Ishikawa (cell line): ENCODE results near the gene CEP112.

Source experiments
- CEBPB ChIP-seq: IDR thresholded peaks from 2 replicates; pipeline ENCODE4 v1.6.1; 2012
- CREB1 ChIP-seq: IDR thresholded peaks from 2 replicates; pipeline ENCODE4 v1.6.1; 2012; ENCODE audit warnings: low read depth
- EGR1 ChIP-seq: IDR thresholded peaks from 2 replicates; pipeline ENCODE4 v1.6.1; 2012
- EP300 ChIP-seq: IDR thresholded peaks from 2 replicates; pipeline ENCODE4 v1.6.1; 2012; ENCODE audit warnings: borderline replicate concordance
- FOXM1 ChIP-seq: IDR thresholded peaks from 2 replicates; pipeline ENCODE4 v1.6.1; 2012; ENCODE audit warnings: low read depth, borderline replicate concordance
- NFIC ChIP-seq: IDR thresholded peaks from 2 replicates; pipeline ENCODE4 v1.6.1; 2012
- RAD21 ChIP-seq: IDR thresholded peaks from 2 replicates; pipeline ENCODE4 v1.6.1; 2012; ENCODE audit warnings: low read depth
- TAF1 ChIP-seq: IDR thresholded peaks from 2 replicates; pipeline ENCODE4 v1.6.1; 2012; ENCODE audit warnings: low read depth, mild to moderate bottlenecking
- TCF12 ChIP-seq: IDR thresholded peaks from 2 replicates; pipeline ENCODE4 v1.6.1; 2012; ENCODE audit warnings: low read depth
- TEAD4 ChIP-seq: IDR thresholded peaks from 2 replicates; pipeline ENCODE4 v1.6.1; 2012
- YY1 ChIP-seq: IDR thresholded peaks from 2 replicates; pipeline ENCODE4 v1.6.1; 2012; ENCODE audit warnings: low read depth
- ZBTB7A ChIP-seq: IDR thresholded peaks from 2 replicates; pipeline ENCODE4 v1.6.1; 2012; ENCODE audit warnings: low read depth
- TF ChIP-seq, protein P1 (sequence below): IDR thresholded peaks from 2 replicates; pipeline ENCODE4 v1.6.1; 2012; ENCODE audit warnings: low read depth, mild to moderate bottlenecking
- TF ChIP-seq, protein P2 (sequence below): IDR thresholded peaks from 2 replicates; pipeline ENCODE4 v1.6.1; 2012
- TF ChIP-seq, protein P3 (sequence below): IDR thresholded peaks from 2 replicates; pipeline ENCODE4 v1.6.1; 2012

Gene CEP112

DNA sequence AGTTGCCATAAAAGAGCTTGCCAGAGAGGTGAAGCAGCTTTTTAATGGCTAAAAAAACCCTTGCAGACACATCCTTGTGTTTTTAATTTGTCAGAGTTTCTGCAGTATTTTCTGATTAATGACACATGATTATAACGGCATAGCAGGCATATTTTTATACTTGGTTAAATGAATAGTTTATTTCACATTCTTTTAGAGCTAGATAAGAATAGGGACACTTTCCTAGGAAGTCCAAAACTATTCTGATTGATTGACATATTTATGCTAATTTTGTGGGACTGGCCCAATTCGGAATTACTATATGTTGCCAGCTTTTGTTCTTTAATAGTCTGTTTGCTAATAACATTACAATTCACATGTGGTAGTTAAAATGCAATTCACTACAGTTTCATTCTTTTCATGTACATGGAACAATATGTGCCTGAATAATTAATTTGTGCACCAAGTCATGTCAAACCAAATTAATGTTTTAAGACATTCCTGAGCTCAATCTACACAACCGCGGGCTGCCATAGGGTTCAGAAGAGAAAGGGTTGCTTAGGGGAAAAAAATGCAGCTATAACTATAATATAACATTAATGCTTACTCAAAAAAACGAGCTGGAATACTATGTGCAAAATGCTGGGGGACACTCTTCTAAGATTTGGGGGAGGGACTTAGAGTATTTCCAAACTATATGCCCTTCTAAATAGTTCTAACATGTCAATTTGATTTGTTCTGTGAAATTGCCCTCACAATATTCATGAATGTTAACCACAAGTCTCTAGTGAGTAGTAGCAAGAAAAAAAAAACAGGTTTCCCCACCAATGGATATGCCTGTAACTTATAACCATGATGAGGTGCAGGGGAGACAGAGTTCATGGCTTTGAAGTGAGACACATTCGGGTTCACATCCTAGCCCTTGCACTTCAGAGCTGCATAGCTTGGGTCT, 305.4 kb downstream of the CEP112 start:
- TF ChIP-seq RAD21, result no peak
- TF ChIP-seq NFIC, result no peak
- no peak for TF ChIP-seq TAF1
- TF ChIP-seq, protein P1, sequence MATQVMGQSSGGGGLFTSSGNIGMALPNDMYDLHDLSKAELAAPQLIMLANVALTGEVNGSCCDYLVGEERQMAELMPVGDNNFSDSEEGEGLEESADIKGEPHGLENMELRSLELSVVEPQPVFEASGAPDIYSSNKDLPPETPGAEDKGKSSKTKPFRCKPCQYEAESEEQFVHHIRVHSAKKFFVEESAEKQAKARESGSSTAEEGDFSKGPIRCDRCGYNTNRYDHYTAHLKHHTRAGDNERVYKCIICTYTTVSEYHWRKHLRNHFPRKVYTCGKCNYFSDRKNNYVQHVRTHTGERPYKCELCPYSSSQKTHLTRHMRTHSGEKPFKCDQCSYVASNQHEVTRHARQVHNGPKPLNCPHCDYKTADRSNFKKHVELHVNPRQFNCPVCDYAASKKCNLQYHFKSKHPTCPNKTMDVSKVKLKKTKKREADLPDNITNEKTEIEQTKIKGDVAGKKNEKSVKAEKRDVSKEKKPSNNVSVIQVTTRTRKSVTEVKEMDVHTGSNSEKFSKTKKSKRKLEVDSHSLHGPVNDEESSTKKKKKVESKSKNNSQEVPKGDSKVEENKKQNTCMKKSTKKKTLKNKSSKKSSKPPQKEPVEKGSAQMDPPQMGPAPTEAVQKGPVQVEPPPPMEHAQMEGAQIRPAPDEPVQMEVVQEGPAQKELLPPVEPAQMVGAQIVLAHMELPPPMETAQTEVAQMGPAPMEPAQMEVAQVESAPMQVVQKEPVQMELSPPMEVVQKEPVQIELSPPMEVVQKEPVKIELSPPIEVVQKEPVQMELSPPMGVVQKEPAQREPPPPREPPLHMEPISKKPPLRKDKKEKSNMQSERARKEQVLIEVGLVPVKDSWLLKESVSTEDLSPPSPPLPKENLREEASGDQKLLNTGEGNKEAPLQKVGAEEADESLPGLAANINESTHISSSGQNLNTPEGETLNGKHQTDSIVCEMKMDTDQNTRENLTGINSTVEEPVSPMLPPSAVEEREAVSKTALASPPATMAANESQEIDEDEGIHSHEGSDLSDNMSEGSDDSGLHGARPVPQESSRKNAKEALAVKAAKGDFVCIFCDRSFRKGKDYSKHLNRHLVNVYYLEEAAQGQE, result no peak
- TF ChIP-seq TEAD4, result no peak
- TF ChIP-seq EP300, result no peak
- TF ChIP-seq CREB1, result no peak
- no peak for TF ChIP-seq TCF12
- TF ChIP-seq, protein P2, sequence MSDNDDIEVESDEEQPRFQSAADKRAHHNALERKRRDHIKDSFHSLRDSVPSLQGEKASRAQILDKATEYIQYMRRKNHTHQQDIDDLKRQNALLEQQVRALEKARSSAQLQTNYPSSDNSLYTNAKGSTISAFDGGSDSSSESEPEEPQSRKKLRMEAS, result no peak
- no peak for TF ChIP-seq CEBPB
- TF ChIP-seq, protein P3, sequence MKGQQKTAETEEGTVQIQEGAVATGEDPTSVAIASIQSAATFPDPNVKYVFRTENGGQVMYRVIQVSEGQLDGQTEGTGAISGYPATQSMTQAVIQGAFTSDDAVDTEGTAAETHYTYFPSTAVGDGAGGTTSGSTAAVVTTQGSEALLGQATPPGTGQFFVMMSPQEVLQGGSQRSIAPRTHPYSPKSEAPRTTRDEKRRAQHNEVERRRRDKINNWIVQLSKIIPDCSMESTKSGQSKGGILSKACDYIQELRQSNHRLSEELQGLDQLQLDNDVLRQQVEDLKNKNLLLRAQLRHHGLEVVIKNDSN, result no peak
- TF ChIP-seq EGR1, result no peak
- no peak for TF ChIP-seq FOXM1
- TF ChIP-seq YY1, result no peak

DNA sequence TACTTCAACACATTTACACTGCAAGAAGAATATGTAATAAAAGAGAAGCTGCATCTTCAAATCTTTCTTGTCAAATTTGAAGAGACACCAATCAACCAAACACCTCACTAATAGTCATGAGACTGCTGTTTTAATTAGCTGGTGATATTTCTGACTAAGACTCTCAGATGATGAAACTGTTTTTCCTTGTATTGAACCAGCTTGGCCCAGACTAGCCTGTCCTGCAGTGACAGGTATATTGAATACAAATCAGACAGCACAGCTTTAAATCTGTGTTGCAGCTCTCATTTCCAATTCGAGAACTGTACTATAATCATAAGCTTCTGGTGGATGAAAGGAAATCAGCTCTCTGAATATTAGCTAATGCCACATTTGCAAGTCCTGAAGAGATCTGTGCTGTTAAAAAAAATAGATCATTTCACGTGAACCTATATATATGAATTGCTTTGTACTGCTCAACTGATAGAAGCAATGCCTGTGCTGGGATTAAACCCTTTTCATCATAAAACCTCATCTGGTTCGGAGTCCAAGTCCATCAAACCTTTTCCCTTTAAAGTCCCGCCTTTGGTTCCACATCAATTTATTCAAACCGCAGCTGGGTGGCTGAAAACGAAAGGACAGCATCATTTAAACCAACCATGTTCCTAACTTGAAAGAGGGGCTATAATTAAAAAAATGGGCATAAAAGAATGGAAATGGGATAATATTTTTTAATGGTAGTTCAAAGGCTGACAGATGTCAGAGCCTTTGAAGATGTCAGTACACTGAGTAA, 306.2 kb downstream of the CEP112 start:
- no peak for TF ChIP-seq RAD21
- TF ChIP-seq, protein P1, result no peak
- no peak for TF ChIP-seq EGR1
- TF ChIP-seq CREB1, result no peak

DNA sequence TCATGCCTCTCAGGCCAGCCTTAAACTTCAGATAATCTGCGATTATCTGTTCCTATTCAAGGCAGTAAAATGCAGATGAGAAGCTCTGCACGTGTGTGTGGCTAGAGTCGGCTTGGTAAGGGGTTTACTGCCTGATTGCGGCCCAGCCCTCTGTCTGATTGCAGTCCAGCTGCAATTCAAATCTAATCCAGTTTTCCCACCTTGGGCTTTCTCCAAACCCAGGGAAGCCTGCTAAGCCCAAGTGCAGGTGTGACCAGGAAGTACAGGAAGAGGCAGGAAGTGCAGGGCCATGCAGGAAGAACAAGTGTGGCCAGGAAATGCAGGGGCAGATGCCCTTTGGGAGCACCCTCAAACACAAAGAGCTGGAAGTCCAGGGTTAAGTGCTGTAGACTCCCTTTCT, 314.9 kb downstream of the CEP112 start:
- TF ChIP-seq NFIC, result no peak
- TF ChIP-seq TEAD4, result no peak
- TF ChIP-seq EP300, result no peak
- TF ChIP-seq RAD21, result no peak
- TF ChIP-seq, protein P2, result no peak
- TF ChIP-seq, protein P3, result no peak
- TF ChIP-seq CEBPB, result no peak
- TF ChIP-seq CREB1, result no peak
- no peak for TF ChIP-seq ZBTB7A
- TF ChIP-seq TAF1, result no peak
- TF ChIP-seq, protein P1, result no peak

DNA sequence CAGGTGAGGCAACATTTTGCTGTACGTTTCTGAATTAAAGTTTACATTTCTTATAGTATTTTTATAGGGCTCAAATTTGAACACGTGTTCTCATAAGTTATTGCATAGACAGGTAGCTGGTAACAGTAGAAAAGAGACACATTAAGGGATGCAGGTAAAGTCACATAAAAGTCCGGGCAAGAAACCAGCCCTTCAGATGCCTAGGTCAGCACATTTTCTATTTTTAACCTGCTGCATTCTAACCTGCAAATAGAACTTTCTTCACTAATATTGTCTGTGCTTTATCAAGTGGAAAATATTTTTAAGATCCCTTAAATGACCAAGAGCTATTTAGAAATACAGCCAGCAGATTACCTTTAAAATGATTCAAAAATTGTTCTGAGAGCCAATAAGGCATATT, 323.1 kb downstream of the CEP112 start:
- TF ChIP-seq CEBPB (no peak), EGR1 (no peak), CREB1 (no peak), NFIC (no peak), YY1 (no peak), ZBTB7A (no peak), FOXM1 (no peak), TAF1 (no peak), EP300 (no peak), TEAD4 (no peak), RAD21 (no peak), TCF12 (no peak)
- TF ChIP-seq, protein P2, result no peak
- TF ChIP-seq, protein P1, result no peak
- TF ChIP-seq, protein P3, result no peak
